Endothelial cell of umbilical vein (primary cell): ENCODE measurements around the gene FOXRED2. TPM values are rescaled to one million over a fixed set of nuclear protein-coding genes. Genes with fewer than 3 reads are reported as not detected.

Experiments used
- BruUV-seq: library from RNA; stranded (reverse); fragments of 400-500 nt; replicated peaks from 2 replicates; lab custom pipeline; 2021; lab: Mats Ljungman, UMichigan
- CTCF ChIA-PET: fragments of 300-600, 350-600 bp; sonication (Branson Sonifier 250); formaldehyde crosslinking; loops from one replicate; lab custom pipeline; 2021; ENCODE audit warnings: antibody characterized with exemption, inconsistent platforms; lab: Charles Lee
- POLR2A ChIA-PET: fragments of 300-600, 350-600 bp; sonication (Branson Sonifier 250); formaldehyde crosslinking; loops from one replicate; lab custom pipeline; 2021; ENCODE audit warnings: antibody characterized with exemption, inconsistent platforms; lab: Charles Lee
- DNase-seq: peaks from one replicate; pipeline ENCODE4 v3.0.0-alpha.2; 2011; ENCODE audit warnings: low read depth, low spot score
- FAIRE-seq: peaks from 2 replicates; lab custom pipeline; 2011; peaks lifted over from hg19 to GRCh38; lab: Jason Lieb, UNC
- H2AFZ ChIP-seq: 2 replicates; pipeline ENCODE4 v1.6.0; 2012; ENCODE audit warnings: low read depth, low read length, control low read depth, inconsistent platforms
- H3K27ac ChIP-seq: 2 replicates; pipeline ENCODE4 v1.5.1; 2011; ENCODE audit warnings: low read depth, mild to moderate bottlenecking, control low read depth, low read length, moderate library complexity; ENCODE audit not compliant: insufficient read depth
- H3K27me3 ChIP-seq, 2 experiments: 2 replicates each; pipeline versions ENCODE4 v1.6.0 to v1.6.1; 2011; ENCODE audit warnings: low read length in 2 of 2, mixed read lengths in 1 of 2; ENCODE audit not compliant: control insufficient read depth in 2 of 2, insufficient read depth in 2 of 2
- H3K36me3 ChIP-seq, 2 experiments: 2 replicates in 1 of 2; 3 replicates in 1 of 2; pipeline ENCODE4 v1.5.1; 2011; ENCODE audit warnings: low read length in 2 of 2, mild to moderate bottlenecking in 1 of 2, moderate library complexity in 1 of 2; ENCODE audit not compliant: control insufficient read depth in 2 of 2, insufficient read depth in 2 of 2; ENCODE audit errors: extremely low read depth in 1 of 2
- H3K4me1 ChIP-seq: 3 replicates; pipeline ENCODE4 v1.5.1; 2011; ENCODE audit warnings: mild to moderate bottlenecking, low read length; ENCODE audit not compliant: control insufficient read depth, insufficient read depth; ENCODE audit errors: extremely low read depth
- H3K4me2 ChIP-seq: 2 replicates; pipeline ENCODE4 v1.6.1; 2011; ENCODE audit warnings: low read length, control low read depth, mixed read lengths; ENCODE audit not compliant: insufficient read depth
- H3K4me3 ChIP-seq, 3 experiments: fragments of 200-600 bp in 1 of 3; sonication (generic), shearing (Covaris generic) in 1 of 3; replicated peaks in 1 of 3; 2 replicates each; pipeline ENCODE4 v1.5.1; 2011 to 2016; ENCODE audit warnings: control low read depth in 3 of 3, low read length in 3 of 3, mild to moderate bottlenecking in 2 of 3, inconsistent platforms in 1 of 3, low read depth in 1 of 3, moderate library complexity in 1 of 3; ENCODE audit not compliant: insufficient read depth in 1 of 3
- H3K79me2 ChIP-seq: 2 replicates; pipeline ENCODE4 v1.6.0; 2012; ENCODE audit warnings: low read length, inconsistent platforms; ENCODE audit not compliant: control insufficient read depth, insufficient read depth
- H3K9ac ChIP-seq: replicated peaks from 2 replicates; pipeline ENCODE3; 2011; ENCODE audit warnings: low read length, control low read depth; ENCODE audit not compliant: insufficient read depth; ENCODE audit errors: extremely low read depth
- H3K9me1 ChIP-seq: replicated peaks from 3 replicates; pipeline ENCODE4 v1.6.0; 2011; ENCODE audit warnings: mild to moderate bottlenecking, low read length; ENCODE audit not compliant: control insufficient read depth, insufficient read depth; ENCODE audit errors: extremely low read depth
- H3K9me3 ChIP-seq: replicated peaks from 2 replicates; pipeline ENCODE4 v1.5.1; 2012; ENCODE audit warnings: low read length, inconsistent platforms; ENCODE audit not compliant: control insufficient read depth, insufficient read depth
- H4K20me1 ChIP-seq: replicated peaks from 2 replicates; pipeline ENCODE3; 2011; ENCODE audit warnings: mild to moderate bottlenecking, low read length; ENCODE audit not compliant: control insufficient read depth, insufficient read depth; ENCODE audit errors: extremely low read depth
- EZH2 ChIP-seq: IDR thresholded peaks from 2 replicates; pipeline ENCODE4 v1.6.1; 2012; ENCODE audit warnings: borderline replicate concordance, low read depth, mild to moderate bottlenecking, moderate library complexity, low read length, inconsistent platforms; ENCODE audit not compliant: severe bottlenecking
- FOS ChIP-seq: IDR thresholded peaks from 2 replicates; pipeline ENCODE4 v1.6.1; 2011; ENCODE audit warnings: mild to moderate bottlenecking, low read length, moderate library complexity, borderline replicate concordance; ENCODE audit not compliant: insufficient read depth
- GATA2 ChIP-seq: IDR thresholded peaks from 2 replicates; pipeline ENCODE4 v1.7.0; 2011; ENCODE audit warnings: low read depth, mild to moderate bottlenecking, moderate library complexity, mixed read lengths, low read length; ENCODE audit not compliant: insufficient read length, insufficient read depth
- JUN ChIP-seq: IDR thresholded peaks from 2 replicates; pipeline ENCODE4 v1.6.1; 2011; ENCODE audit warnings: borderline replicate concordance, low read depth; ENCODE audit not compliant: insufficient read length, insufficient read depth
- MYC ChIP-seq: IDR thresholded peaks from one replicate; pipeline ENCODE4 v1.6.1; 2011; ENCODE audit warnings: mild to moderate bottlenecking, low read depth, low read length
- POLR2A ChIP-seq: IDR thresholded peaks from 2 replicates; pipeline ENCODE4 v1.6.1; 2012; ENCODE audit warnings: low read depth, mild to moderate bottlenecking, control low read depth, low read length
- POLR2AphosphoS5 ChIP-seq: IDR thresholded peaks from 2 replicates; pipeline ENCODE4 v1.6.1; 2012; ENCODE audit warnings: low read depth, mild to moderate bottlenecking, control low read depth, low read length, moderate library complexity; ENCODE audit not compliant: insufficient read depth
- dilution Hi-C: fragments of 300-500 bp; cut with MboI; formaldehyde crosslinking; loops from one replicate; pipeline ENCODE4 v1.15.0; 2019; ENCODE audit warnings: low sequenced_read_pairs; ENCODE audit not compliant: extremely low pct_ligation_motif_present
- intact Hi-C: fragments of 100-400 bp; cut with micrococcal nuclease; formaldehyde crosslinking; loops from one replicate; pipeline ENCODE4 v1.10.0; 2022
- polyA plus RNA-seq, 4 experiments: library from polyadenylated mRNA; depleted of rRNA in 3 of 4; stranded (reverse) in 3 of 4; unstranded in 1 of 4; fragments of >200 nt; gene quantifications; 2 replicates each; pipeline versions ENCODE4 v1.2.1 to v1.2.3, GENCODE V29; 2011 to 2012; ENCODE audit warnings: missing spikeins in 1 of 4
- small RNA-seq: library from RNA; depleted of rRNA; stranded (forward); fragments of <200 nt; gene quantifications from one replicate; pipeline ENCODE3, GENCODE V24; 2012; ENCODE audit warnings: low replicate concordance, low read depth; ENCODE audit not compliant: insufficient read depth, insufficient read length
- total RNA-seq: library from RNA; stranded (reverse); gene quantifications from 2 replicates; pipeline ENCODE4 v1.2.3, GENCODE V29; 2021
- TF ChIP-seq, protein P1 (sequence below), 2 donors: IDR thresholded peaks; 1 replicate in 1 of 2; 2 replicates in 1 of 2; pipeline ENCODE4 v1.5.1; 2011; ENCODE audit warnings: low read length in 2 of 2, mild to moderate bottlenecking in 2 of 2, moderate library complexity in 2 of 2, control low read depth in 1 of 2, inconsistent platforms in 1 of 2, low read depth in 1 of 2; ENCODE audit not compliant: insufficient read depth in 1 of 2; ENCODE audit errors: extremely low read depth in 1 of 2
- TF ChIP-seq, protein P2 (sequence below): IDR thresholded peaks from 2 replicates; pipeline ENCODE4 v1.6.1; 2011; ENCODE audit not compliant: insufficient read depth, insufficient read length

The FOXRED2 gene
- total and polyA plus RNA-seq, 2 donors (not counting 3 experiments of a cell fraction or from before 2014, with no cell fraction given), result 8.4 to 20.4 TPM

DNA sequence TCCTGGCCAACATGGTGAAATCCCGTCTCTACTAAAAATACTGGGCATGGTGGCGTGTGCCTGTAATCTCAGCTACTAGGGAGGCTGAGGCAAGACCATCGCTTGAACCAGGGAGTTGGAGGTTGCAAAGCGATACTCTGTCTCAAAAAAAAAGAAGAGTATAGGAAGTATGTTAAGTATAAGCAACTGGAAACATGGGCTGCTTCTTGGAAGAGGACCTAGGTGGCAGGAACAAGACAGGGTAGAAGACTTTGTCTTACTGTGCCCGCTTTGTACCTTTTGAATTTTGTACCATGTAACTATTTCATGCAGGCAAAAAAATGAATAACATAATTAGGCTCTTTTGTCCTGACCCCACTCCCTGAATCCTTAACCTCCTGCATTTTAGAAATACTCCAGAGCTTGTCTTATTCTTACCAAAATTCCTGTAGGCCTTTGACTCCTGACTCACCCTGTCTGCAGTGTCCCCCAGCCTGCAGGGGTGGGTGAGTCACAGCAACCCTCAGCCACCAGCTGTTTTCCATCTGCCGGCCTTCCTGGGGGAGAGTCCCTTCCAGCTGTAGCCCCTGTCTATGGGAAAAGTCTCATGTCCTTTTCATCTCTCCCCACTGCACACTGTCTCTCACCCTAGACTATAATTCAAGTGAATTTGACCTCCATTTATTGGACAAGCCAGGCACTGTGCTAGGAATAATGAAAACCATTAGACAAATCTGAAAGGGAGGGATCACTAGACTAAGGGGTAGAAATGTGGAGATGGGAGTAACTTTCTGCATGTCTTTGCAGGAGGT lies 67.2 kb downstream of the FOXRED2 start:
- ChIA-PET POLR2A (no interaction called here), CTCF (interaction anchor here (0.8 to 1.3 kb wide), 3 partner anchors 13 to 70 kb away, joined by 3 to 4 read pairs (median 4); partner anchors contain the start of gene MYH9)
- H2AFZ ChIP-seq, result no peak overlapping the region
- intact Hi-C loops (loop anchor here (2.0 kb wide), 1 partner anchor 29 kb away; no protein-coding TSS in a partner anchor), dilution Hi-C loops (no loop called here)
- TF ChIP-seq JUN, result peak; percentile 81
- TF ChIP-seq FOS, result peak; percentile 95
- TF ChIP-seq, protein P1, sequence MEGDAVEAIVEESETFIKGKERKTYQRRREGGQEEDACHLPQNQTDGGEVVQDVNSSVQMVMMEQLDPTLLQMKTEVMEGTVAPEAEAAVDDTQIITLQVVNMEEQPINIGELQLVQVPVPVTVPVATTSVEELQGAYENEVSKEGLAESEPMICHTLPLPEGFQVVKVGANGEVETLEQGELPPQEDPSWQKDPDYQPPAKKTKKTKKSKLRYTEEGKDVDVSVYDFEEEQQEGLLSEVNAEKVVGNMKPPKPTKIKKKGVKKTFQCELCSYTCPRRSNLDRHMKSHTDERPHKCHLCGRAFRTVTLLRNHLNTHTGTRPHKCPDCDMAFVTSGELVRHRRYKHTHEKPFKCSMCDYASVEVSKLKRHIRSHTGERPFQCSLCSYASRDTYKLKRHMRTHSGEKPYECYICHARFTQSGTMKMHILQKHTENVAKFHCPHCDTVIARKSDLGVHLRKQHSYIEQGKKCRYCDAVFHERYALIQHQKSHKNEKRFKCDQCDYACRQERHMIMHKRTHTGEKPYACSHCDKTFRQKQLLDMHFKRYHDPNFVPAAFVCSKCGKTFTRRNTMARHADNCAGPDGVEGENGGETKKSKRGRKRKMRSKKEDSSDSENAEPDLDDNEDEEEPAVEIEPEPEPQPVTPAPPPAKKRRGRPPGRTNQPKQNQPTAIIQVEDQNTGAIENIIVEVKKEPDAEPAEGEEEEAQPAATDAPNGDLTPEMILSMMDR (IDR thresholded peaks at IDR 0.05; ENCODE audit: extremely low read depth in 1 of 2, insufficient read depth in 1 of 2, low read depth in 1 of 2, low read length in 2 of 2), result no peak
- no peak for TF ChIP-seq POLR2A
- no peak for TF ChIP-seq GATA2
- no peak for TF ChIP-seq MYC
- TF ChIP-seq, protein P2, sequence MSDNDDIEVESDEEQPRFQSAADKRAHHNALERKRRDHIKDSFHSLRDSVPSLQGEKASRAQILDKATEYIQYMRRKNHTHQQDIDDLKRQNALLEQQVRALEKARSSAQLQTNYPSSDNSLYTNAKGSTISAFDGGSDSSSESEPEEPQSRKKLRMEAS, result no peak
- TF ChIP-seq POLR2AphosphoS5, result peak; percentile 55
- no peak for TF ChIP-seq EZH2
- DNase-seq (peak; percentile 75), FAIRE-seq (peak; percentile 89)
- no peaks in the 10 kb centered on the region for H3K27me3 ChIP-seq
- no peaks in the 10 kb centered on the region for H3K36me3 ChIP-seq
- H3K9me1 ChIP-seq, result no peaks in the 10 kb centered on the region
- H4K20me1 ChIP-seq, result no peaks in the 10 kb centered on the region
- no peak overlapping the region for H3K4me3 ChIP-seq
- H3K9me3 ChIP-seq, result no peaks in the 10 kb centered on the region
- H3K4me1 ChIP-seq, result peaks cover 11% of the 10 kb centered on the region
- H3K9ac ChIP-seq, result no peak overlapping the region
- H3K27ac ChIP-seq, result peak overlapping the region; percentile 55
- no peaks in the 10 kb centered on the region for H3K79me2 ChIP-seq
- BruUV-seq, result no TSS peak
- H3K4me2 ChIP-seq, result peak overlapping the region; percentile 0

Small RNAs within 50 kb of the gene (small RNA-seq; reads per million reads assigned to genes)
- not detected for gene RF00019

Other genes with a start within 250 kb of the FOXRED2 start
- 1,331 and 1,413 TPM in 2 replicates for gene MYH9, start 119.1 kb downstream of the FOXRED2 start, total RNA-seq
- gene MYH9, start 119.1 kb downstream of the FOXRED2 start, polyA plus RNA-seq, result 157 and 188 TPM in 2 replicates
- 74.3 and 75.9 TPM in 2 replicates for gene TXN2, start 25.4 kb downstream of the FOXRED2 start, total RNA-seq
- 170 and 183 TPM in 2 replicates for gene TXN2, start 25.4 kb downstream of the FOXRED2 start, polyA plus RNA-seq
- gene EIF3D, start 22.1 kb upstream of the FOXRED2 start, total RNA-seq, result 192 and 201 TPM in 2 replicates
- 374 and 413 TPM in 2 replicates for gene EIF3D, start 22.1 kb upstream of the FOXRED2 start, polyA plus RNA-seq
- not detected in 2 replicates for gene CACNG2, start 196.7 kb upstream of the FOXRED2 start, total RNA-seq
- not detected in 2 replicates for gene CACNG2, start 196.7 kb upstream of the FOXRED2 start, polyA plus RNA-seq